Stimulated activated naive B cell treated with anti-CD40 and anti-IgM and Interleukin-4, amounts not matched to agents 10 μg/mL and 1 μg/mL and 100 μg/mL, for 72 hours (primary cell): ENCODE data around the gene RAP2C.
"Not testable (repeated sequence)": the region's sequence is repeated elsewhere in the genome, so short reads cannot be mapped to it uniquely, and the experiment has no call there.

ENCODE experiments used
- ATAC-seq, 2 donors: fragments of 150-1000 bp; cut with Tn5 transposase; replicated peaks; 2 replicates each; pipeline ENCODE4 v1.10.0; 2021; ENCODE audit warnings: moderate library complexity in 1 of 2
- DNase-seq: peaks from one replicate; pipeline ENCODE4 v3.0.0; 2021
- H3K27ac Mint-ChIP-seq: one replicate; pipeline ENCODE4 v1.8.0; 2022; ENCODE audit warnings: mild to moderate bottlenecking, mixed read lengths
- H3K27me3 Mint-ChIP-seq, 2 donors: one replicate each; pipeline ENCODE4 v1.8.0; 2022; ENCODE audit warnings: mixed read lengths in 2 of 2
- H3K36me3 Mint-ChIP-seq, 2 donors: one replicate each; pipeline ENCODE4 v1.8.0; 2022; ENCODE audit warnings: mixed read lengths in 2 of 2, mild to moderate bottlenecking in 1 of 2
- H3K4me1 Mint-ChIP-seq, 2 donors: one replicate each; pipeline ENCODE4 v1.8.0; 2022; ENCODE audit warnings: mixed read lengths in 2 of 2, mild to moderate bottlenecking in 1 of 2
- H3K4me3 Mint-ChIP-seq, 2 donors: one replicate each; pipeline ENCODE4 v1.8.0; 2022; ENCODE audit warnings: mild to moderate bottlenecking in 2 of 2, mixed read lengths in 2 of 2, moderate library complexity in 1 of 2
- H3K9me3 Mint-ChIP-seq, 2 donors: one replicate each; pipeline ENCODE4 v1.8.0; 2022; ENCODE audit warnings: mixed read lengths in 2 of 2, mild to moderate bottlenecking in 1 of 2

Gene RAP2C

GRCh38 chrX:132181364-132181763 is 37.9 kb downstream of the RAP2C start:
- Mint-ChIP-seq H3K27ac (no peak overlapping the region), H3K4me3 (no peak overlapping the region), H3K9me3 (no peaks in the 10 kb centered on the region), H3K36me3 (no peaks in the 10 kb centered on the region), H3K27me3 (no peaks in the 10 kb centered on the region), H3K4me1 (no peaks in the 10 kb centered on the region)
- ATAC-seq = no peak
- DNase-seq = no peak

- DNase-seq (no peak), ATAC-seq (no peak)
- H3K27ac Mint-ChIP-seq = no peak overlapping the region
- H3K9me3 Mint-ChIP-seq = no peaks in the 10 kb centered on the region
- no peaks in the 10 kb centered on the region for H3K27me3 Mint-ChIP-seq
- H3K4me1 Mint-ChIP-seq = no peaks in the 10 kb centered on the region
- H3K4me3 Mint-ChIP-seq = no peak overlapping the region
- H3K36me3 Mint-ChIP-seq = no peaks in the 10 kb centered on the region
Observed at GRCh38 chrX:132180929-132181328, 38.3 kb downstream of the RAP2C start.

- Mint-ChIP-seq H3K4me1 (no peaks in the 10 kb centered on the region), H3K27ac (no peak overlapping the region), H3K36me3 (no peaks in the 10 kb centered on the region), H3K27me3 (peaks cover 6 to 7% of the 10 kb centered on the region in 2 donors), H3K4me3 (no peak overlapping the region), H3K9me3 (no peaks in the 10 kb centered on the region)
- ATAC-seq = no peak
- no peak for DNase-seq
Observed at GRCh38 chrX:132173647-132174046, 45.6 kb downstream of the RAP2C start.

GRCh38 chrX:132171881-132172280 is 47.4 kb downstream of the RAP2C start:
- no peak overlapping the region for H3K27ac Mint-ChIP-seq
- ATAC-seq (no peak), DNase-seq (no peak)
- no peaks in the 10 kb centered on the region for H3K4me1 Mint-ChIP-seq
- peaks cover 6 to 12% of the 10 kb centered on the region in 2 donors for H3K27me3 Mint-ChIP-seq
- H3K4me3 Mint-ChIP-seq = no peak overlapping the region
- no peaks in the 10 kb centered on the region for H3K36me3 Mint-ChIP-seq
- H3K9me3 Mint-ChIP-seq = no peaks in the 10 kb centered on the region

GRCh38 chrX:132171478-132171877 is 47.8 kb downstream of the RAP2C start:
- DNase-seq = no peak

GRCh38 chrX:132169554-132169953 is 49.7 kb downstream of the RAP2C start:
- no peak overlapping the region for H3K4me3 Mint-ChIP-seq
- ATAC-seq = no peak
- no peak overlapping the region for H3K27ac Mint-ChIP-seq
- peaks cover 6 to 12% of the 10 kb centered on the region in 2 donors for H3K27me3 Mint-ChIP-seq
- no peaks in the 10 kb centered on the region for H3K9me3 Mint-ChIP-seq
- no peaks in the 10 kb centered on the region for H3K36me3 Mint-ChIP-seq
- no peak for DNase-seq
- no peaks in the 10 kb centered on the region for H3K4me1 Mint-ChIP-seq

More at GRCh38 chrX:132171478-132171877, 47.8 kb downstream of the RAP2C start:
- Mint-ChIP-seq H3K27ac (no peak overlapping the region), H3K4me3 (no peak overlapping the region), H3K27me3 (peaks cover 6 to 12% of the 10 kb centered on the region in 2 donors), H3K36me3 (no peaks in the 10 kb centered on the region), H3K9me3 (no peaks in the 10 kb centered on the region), H3K4me1 (no peaks in the 10 kb centered on the region)
- ATAC-seq = no peak

GRCh38 chrX:132165651-132166050 is 53.6 kb downstream of the RAP2C start:
- Mint-ChIP-seq H3K9me3 (peaks cover 3 to 4% of the 10 kb centered on the region in 2 donors), H3K4me3 (no peak overlapping the region), H3K27ac (no peak overlapping the region), H3K27me3 (peaks cover 21 to 23% of the 10 kb centered on the region in 2 donors), H3K36me3 (peaks cover 0 to 2% of the 10 kb centered on the region in 2 donors), H3K4me1 (no peaks in the 10 kb centered on the region)
- no peak for ATAC-seq
- DNase-seq = no peak

GRCh38 chrX:132165005-132165404 is 54.2 kb downstream of the RAP2C start:
- Mint-ChIP-seq H3K4me1 (no peaks in the 10 kb centered on the region), H3K4me3 (no peak overlapping the region), H3K9me3 (peaks cover 3 to 4% of the 10 kb centered on the region in 2 donors), H3K27ac (no peak overlapping the region), H3K27me3 (peaks cover 21 to 23% of the 10 kb centered on the region in 2 donors), H3K36me3 (peaks cover 0 to 2% of the 10 kb centered on the region in 2 donors)
- ATAC-seq (no peak), DNase-seq (no peak)

GRCh38 chrX:132163094-132163493 is 56.2 kb downstream of the RAP2C start:
- H3K27me3 Mint-ChIP-seq = peaks cover 15 to 16% of the 10 kb centered on the region in 2 donors
- H3K36me3 Mint-ChIP-seq, H3K4me3 Mint-ChIP-seq, H3K9me3 Mint-ChIP-seq, DNase-seq, ATAC-seq, H3K4me1 Mint-ChIP-seq, H3K27ac Mint-ChIP-seq: not testable (repeated sequence)

GRCh38 chrX:132153166-132153565 is 66.1 kb downstream of the RAP2C start:
- H3K4me1 Mint-ChIP-seq = no peaks in the 10 kb centered on the region
- H3K4me3 Mint-ChIP-seq = no peak overlapping the region
- ATAC-seq = no peak
- H3K27ac Mint-ChIP-seq = no peak overlapping the region
- DNase-seq = no peak
- H3K27me3 Mint-ChIP-seq = peaks cover 0 to 4% of the 10 kb centered on the region in 2 donors
- no peaks in the 10 kb centered on the region for H3K36me3 Mint-ChIP-seq
- H3K9me3 Mint-ChIP-seq = no peaks in the 10 kb centered on the region
